ENCODE measurements around the gene ZNF280D. TPM values are rescaled to one million over a fixed set of nuclear protein-coding genes. Genes with fewer than 3 reads are reported as not detected.

The ZNF280D gene
- total and polyA plus RNA-seq, 2 of the 8 experiments (the other 6 are each of a cell fraction or from before 2014, with no cell fraction given), result 7.4 to 27.5 TPM

DNA sequence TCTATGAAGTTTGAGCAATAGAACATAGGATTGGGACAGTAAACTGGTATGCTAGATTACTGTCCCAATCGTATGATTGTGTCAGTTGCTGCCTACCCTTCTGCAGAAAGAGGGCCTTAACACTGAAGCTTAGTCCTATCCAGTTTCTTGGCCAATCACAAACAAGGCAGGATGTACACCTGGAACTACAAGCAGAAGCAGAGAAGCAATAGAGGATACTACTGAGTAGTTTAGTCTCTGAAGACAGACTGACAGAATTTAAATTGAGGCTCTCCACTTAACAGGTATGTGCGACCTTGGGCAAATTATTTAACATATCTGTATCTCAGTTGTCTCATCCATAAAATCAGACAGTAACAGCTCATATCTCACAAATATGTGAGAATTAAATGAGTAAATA is 85.0 kb downstream of the ZNF280D start:
- Histone ChIP-seq H3K4ac (replicated peaks; ENCODE audit: insufficient read length, low read depth, low read length) (no peak overlapping the region), H2BK5ac (ENCODE audit: low read depth, low read length) (no peak overlapping the region), H3K56ac (replicated peaks; ENCODE audit: insufficient read length, low read depth, low read length) (no peak overlapping the region), H3K4me2 (ENCODE audit: insufficient read depth in 1 of 2, low read depth in 2 of 2, low read length in 2 of 2) (no peak overlapping the region), H2BK12ac (ENCODE audit: low read depth, low read length) (no peak overlapping the region), H3K36me3 (ENCODE audit: control insufficient read depth in 2 of 4, insufficient read depth in 4 of 4, low read length in 3 of 4) (peaks cover 0 to 2% (median 0%) of the 10 kb centered on the region in 4 experiments; a peak in 1 of 8 replicates), H3K27me3 (replicated peaks in 1 of 4; ENCODE audit: control insufficient read depth in 3 of 4, extremely low read depth in 1 of 4, insufficient read depth in 3 of 4, low read length in 3 of 4) (no peaks in the 10 kb centered on the region), H4K91ac (replicated peaks; ENCODE audit: insufficient read length, low read length) (no peak overlapping the region), H2AFZ (ENCODE audit: low read length) (no peak overlapping the region), H3K23me2 (ENCODE audit: low read depth, low read length) (no peaks in the 10 kb centered on the region), H2BK20ac (ENCODE audit: low read length) (no peak overlapping the region), H4K8ac (ENCODE audit: extremely low read depth, insufficient read depth, low read length) (no peak overlapping the region), H2BK120ac (replicated peaks; ENCODE audit: low read depth, low read length) (no peak overlapping the region), H3K4me3 (ENCODE audit: extremely low read depth in 1 of 4, insufficient read depth in 2 of 4, low read depth in 3 of 4, low read length in 4 of 4) (no peak overlapping the region), H4K5ac (ENCODE audit: insufficient read length, low read depth, low read length) (no peak overlapping the region), H2AK5ac (ENCODE audit: low read depth, low read length) (no peak overlapping the region), H3K4me1 (replicated peaks in 1 of 4; ENCODE audit: control insufficient read depth in 3 of 4, insufficient read depth in 4 of 4, low read length in 3 of 4) (no peaks in the 10 kb centered on the region), H3K18ac (ENCODE audit: extremely low read depth, low read length) (no peak overlapping the region), H2BK15ac (ENCODE audit: low read length) (no peak overlapping the region), H3K9me3 (ENCODE audit: insufficient read depth in 2 of 2, low read depth in 1 of 2, low read length in 1 of 2) (no peaks in the 10 kb centered on the region), H3K79me1 (ENCODE audit: low read depth, low read length) (no peaks in the 10 kb centered on the region), H3K79me2 (ENCODE audit: control insufficient read depth in 1 of 2, insufficient read depth in 2 of 2, low read length in 2 of 2) (no peaks in the 10 kb centered on the region), H3K14ac (ENCODE audit: insufficient read length) (no peak overlapping the region), H3K23ac (ENCODE audit: insufficient read length) (no peak overlapping the region), H3K27ac (ENCODE audit: low read depth, low read length) (no peak overlapping the region), H3K9ac (replicated peaks in 1 of 4; ENCODE audit: extremely low read depth in 1 of 4, low read depth in 3 of 4, low read length in 3 of 4) (no peak overlapping the region), H4K20me1 (replicated peaks in 1 of 2; ENCODE audit: control insufficient read depth in 1 of 2, insufficient read depth in 2 of 2, low read length in 2 of 2) (no peaks in the 10 kb centered on the region)
- peak; percentile 48 for FAIRE-seq
- DNase-seq (ENCODE audit: low read depth in 1 of 2, low spot score in 2 of 2), result no peak
- 82% methylated on average over 2 of the region's 2 CpGs; no CpG with 5 or more reads in 1 of the 2 experiments for WGBS, 2 experiments (ENCODE audit: extremely low coverage in 1 of 2, insufficient coverage in 1 of 2, insufficient read length in 1 of 2, insufficient replicate concordance in 2 of 2, low coverage in 1 of 2, low lambda C conversion rate in 2 of 2, missing lambda C conversion rate in 1 of 2)
- no peak for TF ChIP-seq HDAC6 (IDR thresholded peaks at IDR 0.05; ENCODE audit: low read depth, low read length)
- no peak for TF ChIP-seq SIX5 (IDR thresholded peaks at IDR 0.05; ENCODE audit: low read depth, low read length)
- TF ChIP-seq SP4 (IDR thresholded peaks at IDR 0.05; ENCODE audit: low read length), result no peak
- TF ChIP-seq, protein P1, sequence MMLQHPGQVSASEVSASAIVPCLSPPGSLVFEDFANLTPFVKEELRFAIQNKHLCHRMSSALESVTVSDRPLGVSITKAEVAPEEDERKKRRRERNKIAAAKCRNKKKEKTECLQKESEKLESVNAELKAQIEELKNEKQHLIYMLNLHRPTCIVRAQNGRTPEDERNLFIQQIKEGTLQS (IDR thresholded peaks at IDR 0.05; ENCODE audit: insufficient read depth, low read depth, low read length), result no peak
- TF ChIP-seq BCL11A (IDR thresholded peaks at IDR 0.05; ENCODE audit: low read depth in 2 of 2, low read length in 2 of 2), result no peak
- TF ChIP-seq, protein P2, sequence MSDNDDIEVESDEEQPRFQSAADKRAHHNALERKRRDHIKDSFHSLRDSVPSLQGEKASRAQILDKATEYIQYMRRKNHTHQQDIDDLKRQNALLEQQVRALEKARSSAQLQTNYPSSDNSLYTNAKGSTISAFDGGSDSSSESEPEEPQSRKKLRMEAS (IDR thresholded peaks at IDR 0.05), result no peak
- TF ChIP-seq SIN3A (conservative IDR thresholded peaks at IDR 0.05 in 1 of 2, IDR thresholded peaks at IDR 0.05 in 1 of 2; ENCODE audit: low read depth in 1 of 2, low read length in 2 of 2), result no peak
- TF ChIP-seq RAD21 (IDR thresholded peaks at IDR 0.05 in 1 of 2, conservative IDR thresholded peaks at IDR 0.05 in 1 of 2; ENCODE audit: low read depth in 2 of 2, low read length in 2 of 2), result no peak
- TF ChIP-seq EP300 (IDR thresholded peaks at IDR 0.05; ENCODE audit: borderline replicate concordance in 1 of 2, low read depth in 2 of 2, low read length in 2 of 2), result no peak
- TF ChIP-seq CTBP2 (IDR thresholded peaks at IDR 0.05; ENCODE audit: borderline replicate concordance, insufficient read depth, insufficient read length, low read length), result no peak
- no peak for TF ChIP-seq SIRT6 (IDR thresholded peaks at IDR 0.05; ENCODE audit: low read length)
- CTCF ChIA-PET (ENCODE audit: partially characterized antibody), result no interaction called here
- POLR2A ChIA-PET (ENCODE audit: partially characterized antibody), result no interaction called here

All from H1 (cell line).